ENCODE measurements around the gene CYP2S1.

DNA sequence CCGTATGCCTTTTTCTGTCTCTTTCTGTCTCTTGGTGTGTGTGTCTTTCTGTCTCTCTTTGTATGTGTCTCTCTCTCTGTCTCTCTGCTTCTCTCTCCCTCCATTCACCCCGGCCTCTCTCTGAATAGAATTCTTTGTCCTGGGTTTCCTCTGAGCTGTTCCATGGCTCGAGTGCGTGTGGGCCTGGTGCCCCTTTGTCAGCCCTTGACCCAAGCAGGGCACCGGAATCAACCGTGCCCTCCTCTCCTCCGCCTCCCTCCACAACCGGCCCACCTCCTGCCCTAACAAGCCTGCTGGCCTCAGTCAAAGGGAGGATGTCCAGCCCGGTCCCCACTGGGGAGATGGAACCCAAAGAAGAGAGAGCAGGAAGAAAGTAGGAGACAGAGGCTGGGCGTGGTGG, 29.2 kb downstream of the CYP2S1 start:
- TF ChIP-seq, protein P1, sequence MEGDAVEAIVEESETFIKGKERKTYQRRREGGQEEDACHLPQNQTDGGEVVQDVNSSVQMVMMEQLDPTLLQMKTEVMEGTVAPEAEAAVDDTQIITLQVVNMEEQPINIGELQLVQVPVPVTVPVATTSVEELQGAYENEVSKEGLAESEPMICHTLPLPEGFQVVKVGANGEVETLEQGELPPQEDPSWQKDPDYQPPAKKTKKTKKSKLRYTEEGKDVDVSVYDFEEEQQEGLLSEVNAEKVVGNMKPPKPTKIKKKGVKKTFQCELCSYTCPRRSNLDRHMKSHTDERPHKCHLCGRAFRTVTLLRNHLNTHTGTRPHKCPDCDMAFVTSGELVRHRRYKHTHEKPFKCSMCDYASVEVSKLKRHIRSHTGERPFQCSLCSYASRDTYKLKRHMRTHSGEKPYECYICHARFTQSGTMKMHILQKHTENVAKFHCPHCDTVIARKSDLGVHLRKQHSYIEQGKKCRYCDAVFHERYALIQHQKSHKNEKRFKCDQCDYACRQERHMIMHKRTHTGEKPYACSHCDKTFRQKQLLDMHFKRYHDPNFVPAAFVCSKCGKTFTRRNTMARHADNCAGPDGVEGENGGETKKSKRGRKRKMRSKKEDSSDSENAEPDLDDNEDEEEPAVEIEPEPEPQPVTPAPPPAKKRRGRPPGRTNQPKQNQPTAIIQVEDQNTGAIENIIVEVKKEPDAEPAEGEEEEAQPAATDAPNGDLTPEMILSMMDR (conservative IDR thresholded peaks at IDR 0.05; ENCODE audit: low read length): no peak
- TF ChIP-seq EZH2phosphoT487 (IDR thresholded peaks at IDR 0.05; ENCODE audit: borderline replicate concordance, low read depth, low read length): no peak

Measured in OCI-LY7 (cell line).